HG03025 (cell line): ENCODE data around the gene MTO1.
A peak's percentile ranks its signal among the peaks of the same experiment; 100 is the strongest.
"Not testable (repeated sequence)": the region's sequence is repeated elsewhere in the genome, so short reads cannot be mapped to it uniquely, and the experiment has no call there.

ENCODE experiments used
- ATAC-seq: cut with Tn5 transposase; IDR thresholded peaks from one replicate; pipeline ENCODE4 v1.9.1; 2021; ENCODE audit warnings: mild to moderate bottlenecking, moderate library complexity; ENCODE audit not compliant: unreplicated experiment, low FRiP score

Gene MTO1

GRCh38 chr6:73523434-73524123, 62.0 kb downstream of the MTO1 start:
- ATAC-seq, result peak; percentile 47

DNA sequence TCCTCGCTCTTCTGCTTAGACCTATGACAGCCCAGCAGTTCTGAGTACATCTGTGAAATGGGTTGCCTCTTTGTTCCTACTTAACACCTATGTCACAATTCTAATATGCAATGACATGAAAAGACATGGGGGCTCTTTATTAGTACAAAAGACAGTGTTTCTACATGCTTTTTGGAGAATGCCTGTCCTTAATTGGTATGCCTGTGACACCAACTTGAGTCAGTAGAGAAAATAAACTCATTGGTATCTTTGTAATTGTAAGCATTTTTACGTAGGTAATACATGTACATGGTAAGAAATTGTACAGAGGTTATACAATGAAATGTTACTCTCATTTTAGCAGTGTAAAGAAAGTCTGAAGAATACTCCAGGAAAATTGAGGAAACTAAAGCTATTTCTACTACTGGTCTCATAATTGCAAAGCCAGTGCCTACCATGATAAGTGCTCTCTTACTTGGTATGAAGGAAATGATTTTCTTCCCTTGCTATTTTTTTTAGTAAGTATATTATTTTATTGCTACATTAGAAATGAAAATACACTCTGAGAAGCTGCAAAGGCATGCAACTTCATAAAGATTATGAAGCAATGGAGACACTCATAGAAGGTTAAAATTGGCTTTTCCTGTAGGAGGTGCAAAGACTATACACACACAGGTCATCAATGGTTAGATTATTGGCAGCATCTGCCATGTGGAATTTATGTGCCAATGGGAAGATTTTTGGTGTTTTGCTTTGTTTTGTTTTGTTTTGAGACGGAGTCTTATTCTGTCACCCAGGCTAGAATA, 64.2 kb downstream of the MTO1 start:
- no peak for ATAC-seq

DNA sequence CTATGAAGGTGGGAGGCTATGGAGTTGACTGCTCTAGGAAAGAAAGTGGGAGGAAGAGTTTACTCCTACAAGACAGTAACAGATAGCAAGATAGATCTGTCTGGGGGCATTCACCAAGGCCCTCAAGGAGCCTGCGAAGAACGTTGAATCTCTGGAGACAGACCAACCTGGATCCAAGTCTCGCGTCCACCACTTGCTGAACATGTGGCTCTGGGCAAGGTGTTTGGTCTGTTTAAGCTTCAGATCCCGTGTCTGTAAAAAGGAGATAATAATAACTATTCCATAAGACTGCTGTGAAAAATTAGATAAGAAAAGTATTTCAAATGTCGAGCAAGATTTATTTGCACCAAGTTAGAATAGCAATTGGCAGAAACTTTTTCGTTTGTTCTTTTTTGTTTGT, 67.4 kb downstream of the MTO1 start:
- ATAC-seq, result no peak

GRCh38 chr6:73532293-73532692, 70.8 kb downstream of the MTO1 start:
- ATAC-seq, result no peak

GRCh38 chr6:73534628-73535027, 73.1 kb downstream of the MTO1 start:
- ATAC-seq, result no peak

DNA sequence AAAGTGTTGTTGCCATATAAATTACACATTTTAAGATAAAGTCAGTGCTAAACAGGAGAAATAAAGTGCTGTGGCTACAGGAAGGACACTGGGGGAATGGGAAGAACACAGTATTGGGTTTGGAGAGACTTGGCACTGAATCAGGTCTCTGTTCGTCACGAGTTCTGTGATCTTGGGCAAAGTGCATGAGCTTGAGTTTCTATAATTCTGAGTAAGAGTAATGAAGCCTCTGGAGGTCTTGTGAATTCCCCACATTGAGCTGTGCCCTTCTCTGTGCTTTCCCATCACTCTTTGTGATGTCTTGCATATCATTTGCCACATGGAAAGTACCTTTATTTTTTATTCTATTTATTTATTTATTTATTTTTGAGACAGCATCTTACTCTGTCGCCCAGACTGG, 76.1 kb downstream of the MTO1 start:
- no peak for ATAC-seq

DNA sequence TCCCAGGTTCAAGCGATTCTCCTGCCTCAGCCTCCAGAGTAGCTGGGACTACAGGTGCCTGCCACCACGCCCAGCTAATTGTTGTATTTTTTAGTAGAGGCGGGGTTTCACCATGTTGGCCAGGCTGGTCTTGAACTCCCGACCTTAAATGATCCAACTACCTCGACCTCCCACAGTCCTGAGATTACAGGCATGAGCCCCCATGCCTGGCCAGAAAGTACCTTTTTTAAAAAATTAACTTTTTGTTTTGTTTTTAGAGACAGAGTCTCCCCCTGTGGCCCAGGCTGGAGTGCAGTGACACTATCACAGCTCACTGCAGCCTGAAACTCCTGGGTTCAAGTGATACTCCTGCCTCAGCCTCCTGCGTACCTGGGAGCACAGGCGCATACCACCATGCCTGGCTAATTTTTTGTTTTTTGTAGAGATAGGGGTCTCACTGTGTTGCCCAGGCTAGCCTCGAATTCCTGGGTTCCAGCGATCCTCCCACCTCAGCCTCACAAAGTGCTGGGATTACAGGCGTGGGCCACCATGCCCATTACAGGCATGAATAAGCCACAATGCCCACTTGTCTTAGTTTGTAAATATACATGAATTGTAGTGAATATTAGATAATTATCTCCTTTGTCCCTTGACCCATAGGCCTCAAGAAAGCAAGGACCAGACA, 76.7 kb downstream of the MTO1 start:
- no peak for ATAC-seq

DNA sequence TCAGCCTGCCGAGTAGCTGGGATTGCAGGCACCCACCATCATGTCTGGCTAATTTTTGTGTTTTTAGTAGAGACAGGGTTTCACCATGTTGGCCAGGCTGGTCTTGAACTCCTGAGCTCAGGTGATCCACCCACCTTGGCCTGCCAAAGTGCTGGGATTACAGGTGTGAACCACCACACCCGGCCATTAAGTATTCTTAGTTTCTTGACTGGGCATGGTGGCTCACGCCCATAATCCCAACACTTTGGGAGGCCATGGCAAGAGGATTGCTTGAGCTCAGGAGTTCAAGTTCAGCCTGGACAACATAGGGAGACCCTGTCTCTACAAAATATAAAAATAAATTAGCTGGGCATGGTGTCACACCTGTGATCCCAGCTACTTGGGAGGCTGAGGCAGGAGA, 80.9 kb downstream of the MTO1 start:
- not testable (repeated sequence) for ATAC-seq

- ATAC-seq, result no peak
These were observed 81.4 kb downstream of the MTO1 start for GRCh38 chr6:73542891-73543290.

GRCh38 chr6:73547036-73547435, 85.5 kb downstream of the MTO1 start:
- no peak for ATAC-seq

DNA sequence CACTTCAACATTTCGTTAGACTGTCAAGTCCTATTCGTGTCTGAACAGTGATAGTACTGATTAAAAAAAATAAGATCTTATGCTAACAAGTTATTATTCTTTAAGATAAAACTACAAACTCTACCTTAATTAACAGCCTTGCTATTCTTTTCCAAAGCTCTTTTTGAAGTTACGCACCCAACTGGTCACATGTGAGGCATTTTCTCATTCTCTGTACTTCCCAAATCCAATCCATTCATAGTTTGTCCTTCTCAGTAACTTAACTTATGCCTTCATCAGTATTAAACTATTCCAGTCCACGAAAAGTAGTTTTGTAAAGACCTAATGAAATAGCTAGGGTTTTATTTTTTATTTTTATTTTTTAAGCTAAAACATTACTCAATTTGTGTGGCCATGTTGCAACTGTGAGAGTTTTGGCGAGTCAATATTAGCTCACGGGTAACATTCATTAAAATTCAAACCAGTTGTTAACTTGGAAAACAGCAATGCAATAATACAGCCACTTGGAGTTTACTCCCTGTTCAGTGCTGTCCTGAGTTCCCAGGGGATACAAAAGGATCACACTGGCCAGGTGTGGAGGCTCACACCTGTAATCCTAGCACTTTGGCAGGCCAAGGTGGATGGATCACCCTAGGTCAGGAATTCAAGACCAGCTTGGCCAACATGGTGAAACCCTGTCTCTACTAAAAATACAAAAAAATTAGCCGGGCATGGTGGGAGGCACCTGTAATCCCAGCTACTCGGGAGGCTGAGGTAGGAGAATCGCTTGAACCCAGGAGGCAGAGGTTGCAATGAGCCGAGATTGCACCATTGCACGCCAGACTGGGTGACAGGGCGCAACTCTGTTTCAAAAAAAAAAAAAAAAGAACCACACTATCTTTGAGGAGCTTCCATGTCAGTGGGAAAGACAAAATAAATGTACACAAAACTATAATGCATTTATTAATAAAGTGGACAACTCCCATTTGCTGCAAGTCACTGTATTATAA, 87.2 kb downstream of the MTO1 start:
- ATAC-seq, result no peak

GRCh38 chr6:73551115-73551514, 89.6 kb downstream of the MTO1 start:
- not testable (repeated sequence) for ATAC-seq

DNA sequence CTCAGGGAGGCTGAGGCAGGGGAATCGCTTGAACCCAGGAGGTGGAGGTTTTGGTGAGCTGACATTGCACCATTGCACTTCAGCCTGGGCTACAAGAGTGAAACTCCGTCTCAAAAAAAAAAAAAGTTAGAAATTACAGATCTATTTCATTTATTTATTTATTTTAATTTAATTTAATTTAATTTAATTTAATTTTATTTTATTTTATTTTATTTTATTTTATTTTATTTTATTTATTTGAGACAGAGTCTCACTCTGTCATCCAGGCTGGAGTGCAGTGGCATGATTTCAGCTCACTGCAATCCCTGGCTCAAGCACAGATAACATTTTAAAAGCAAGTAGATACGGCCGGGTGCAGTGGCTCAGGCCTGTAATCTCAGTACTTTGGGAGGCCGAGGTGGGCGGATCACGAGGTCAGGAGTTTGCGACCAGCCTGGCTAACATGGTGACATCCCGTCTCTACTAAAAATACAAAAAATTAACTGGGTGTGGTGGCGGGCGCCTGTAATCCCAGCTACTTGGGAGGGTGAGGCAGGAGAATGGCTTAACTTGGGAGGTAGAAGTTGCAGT, 93.9 kb downstream of the MTO1 start:
- ATAC-seq, result not testable (repeated sequence)

DNA sequence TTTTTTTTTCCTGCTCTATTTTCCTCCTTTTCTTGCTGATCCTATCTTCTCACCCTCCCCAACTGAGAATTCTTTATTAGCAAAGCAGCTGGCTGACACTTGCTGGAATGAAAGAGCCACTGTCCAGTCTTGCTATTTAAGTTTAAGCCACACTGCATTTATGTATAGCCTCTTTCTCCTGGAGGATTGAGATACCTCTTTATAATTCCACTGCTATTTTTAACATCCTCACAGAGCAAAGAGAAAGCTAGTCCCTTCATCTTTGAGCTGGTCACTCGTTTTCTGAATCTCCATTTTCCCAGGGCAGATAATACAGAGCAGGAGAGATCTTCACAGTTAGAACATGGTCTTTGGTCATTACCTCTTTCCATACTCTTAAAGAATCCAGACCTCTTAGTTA, 95.3 kb downstream of the MTO1 start:
- no peak for ATAC-seq
